ENCODE data around the gene PDGFD. TPM values are rescaled to one million over a fixed set of nuclear protein-coding genes. Genes with fewer than 3 reads are reported as not detected.

PDGFD gene
- polyA plus RNA-seq, 1 donor (not counting 4 experiments of a cell fraction or from before 2014, with no cell fraction given): 0.28 TPM

DNA sequence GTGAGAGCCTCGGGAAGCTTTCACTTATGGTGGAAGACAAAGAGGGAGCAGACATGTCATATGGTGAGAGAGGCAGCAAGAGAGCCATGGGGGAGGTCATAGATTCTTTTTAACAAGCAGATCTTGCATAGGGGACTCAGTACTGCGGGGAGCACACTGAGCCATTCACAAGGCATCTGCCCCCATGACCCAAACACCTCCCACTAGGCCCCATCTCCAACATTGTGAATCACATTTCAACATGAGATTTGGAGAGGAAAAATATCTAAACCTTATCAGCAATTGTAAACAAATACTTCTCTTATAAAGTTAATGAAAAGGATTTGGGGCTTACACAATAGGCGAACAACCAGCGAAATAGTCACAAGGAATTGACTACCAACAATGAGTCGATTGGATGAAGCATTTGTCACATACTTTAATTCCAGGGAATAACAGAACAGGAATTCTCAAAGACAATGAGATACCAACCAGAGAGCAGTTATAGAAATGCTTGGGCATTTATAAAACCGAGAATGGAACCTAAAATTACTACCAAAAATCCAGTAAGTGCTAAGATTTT, 120.2 kb downstream of the PDGFD start:
- Histone ChIP-seq H3K79me2 (ENCODE audit: control insufficient read depth, insufficient read depth, low read length) (no peaks in the 10 kb centered on the region), H4K20me1 (ENCODE audit: control insufficient read depth, extremely low read depth, insufficient read depth, low read length) (no peaks in the 10 kb centered on the region), H3K4me1 (ENCODE audit: control insufficient read depth, extremely low read depth, insufficient read depth, low read length) (no peaks in the 10 kb centered on the region), H3K9me3 (ENCODE audit: control insufficient read depth, low read depth, low read length) (no peaks in the 10 kb centered on the region), H3K27me3 (ENCODE audit: control insufficient read depth, extremely low read depth, insufficient read depth, low read length) (no peaks in the 10 kb centered on the region), H3K36me3 (ENCODE audit: control insufficient read depth in 2 of 2, extremely low read depth in 1 of 2, insufficient read depth in 2 of 2, low read length in 2 of 2) (no peaks in the 10 kb centered on the region), H2AFZ (ENCODE audit: control insufficient read depth, low read length) (no peak overlapping the region), H3K4me2 (ENCODE audit: control insufficient read depth, extremely low read depth, insufficient read depth, low read depth, low read length) (no peak overlapping the region), H3K9me1 (ENCODE audit: control insufficient read depth, extremely low read depth, insufficient read depth, low read length) (no peaks in the 10 kb centered on the region), H3K27ac (ENCODE audit: control insufficient read depth, insufficient read depth, low read length) (no peak overlapping the region), H3K9ac (ENCODE audit: control insufficient read depth, extremely low read depth, insufficient read depth, low read length) (no peak overlapping the region), H3K4me3 (ENCODE audit: control insufficient read depth in 2 of 3, extremely low read depth in 1 of 3, insufficient read depth in 2 of 3, low read depth in 1 of 3, low read length in 3 of 3) (no peak overlapping the region)
- dilution Hi-C loops (cut with MboI; ENCODE audit: extremely low pct_ligation_motif_present, low sequenced_read_pairs): no loop called here
- DNase-seq (ENCODE audit: low read depth, low spot score) (no peak), FAIRE-seq (no peak)
- TF ChIP-seq, protein P1, sequence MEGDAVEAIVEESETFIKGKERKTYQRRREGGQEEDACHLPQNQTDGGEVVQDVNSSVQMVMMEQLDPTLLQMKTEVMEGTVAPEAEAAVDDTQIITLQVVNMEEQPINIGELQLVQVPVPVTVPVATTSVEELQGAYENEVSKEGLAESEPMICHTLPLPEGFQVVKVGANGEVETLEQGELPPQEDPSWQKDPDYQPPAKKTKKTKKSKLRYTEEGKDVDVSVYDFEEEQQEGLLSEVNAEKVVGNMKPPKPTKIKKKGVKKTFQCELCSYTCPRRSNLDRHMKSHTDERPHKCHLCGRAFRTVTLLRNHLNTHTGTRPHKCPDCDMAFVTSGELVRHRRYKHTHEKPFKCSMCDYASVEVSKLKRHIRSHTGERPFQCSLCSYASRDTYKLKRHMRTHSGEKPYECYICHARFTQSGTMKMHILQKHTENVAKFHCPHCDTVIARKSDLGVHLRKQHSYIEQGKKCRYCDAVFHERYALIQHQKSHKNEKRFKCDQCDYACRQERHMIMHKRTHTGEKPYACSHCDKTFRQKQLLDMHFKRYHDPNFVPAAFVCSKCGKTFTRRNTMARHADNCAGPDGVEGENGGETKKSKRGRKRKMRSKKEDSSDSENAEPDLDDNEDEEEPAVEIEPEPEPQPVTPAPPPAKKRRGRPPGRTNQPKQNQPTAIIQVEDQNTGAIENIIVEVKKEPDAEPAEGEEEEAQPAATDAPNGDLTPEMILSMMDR (optimal IDR thresholded peaks at IDR 0.05 in 1 of 3, IDR thresholded peaks at IDR 0.05 in 1 of 3, conservative IDR thresholded peaks at IDR 0.05 in 1 of 3; ENCODE audit: extremely low read depth in 1 of 3, insufficient read depth in 2 of 3, low read length in 3 of 3): no peak
- TF ChIP-seq EZH2 (IDR thresholded peaks at IDR 0.05; ENCODE audit: low read length): no peak

DNA sequence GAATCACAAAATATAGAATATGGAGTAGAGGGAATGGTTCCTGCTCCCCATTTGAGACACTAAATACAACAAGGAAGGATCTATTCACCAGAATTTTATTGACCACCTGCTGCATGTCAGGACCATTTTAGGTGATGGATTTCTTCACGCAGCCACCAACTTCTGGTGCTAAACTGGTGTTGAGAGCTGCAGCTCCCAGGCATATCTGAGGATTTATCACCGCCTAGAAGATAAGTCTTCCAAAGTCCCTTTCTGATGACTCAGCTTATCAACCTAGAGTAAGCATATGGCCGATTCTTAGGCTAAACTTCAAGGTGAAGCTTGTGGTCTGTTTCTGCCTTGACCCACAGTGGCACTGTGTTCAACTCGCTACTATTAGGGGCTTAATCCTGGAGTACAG, 120.8 kb downstream of the PDGFD start:
- DNase-seq (ENCODE audit: low read depth, low spot score) (no peak), FAIRE-seq (no peak)
- H3K4me1 ChIP-seq (ENCODE audit: control insufficient read depth, extremely low read depth, insufficient read depth, low read length): no peaks in the 10 kb centered on the region
- no peaks in the 10 kb centered on the region for H3K36me3 ChIP-seq (ENCODE audit: control insufficient read depth in 2 of 2, extremely low read depth in 1 of 2, insufficient read depth in 2 of 2, low read length in 2 of 2)
- no peak overlapping the region for H3K4me3 ChIP-seq (ENCODE audit: control insufficient read depth in 2 of 3, extremely low read depth in 1 of 3, insufficient read depth in 2 of 3, low read depth in 1 of 3, low read length in 3 of 3)
- H4K20me1 ChIP-seq (ENCODE audit: control insufficient read depth, extremely low read depth, insufficient read depth, low read length): no peaks in the 10 kb centered on the region
- H3K27ac ChIP-seq (ENCODE audit: control insufficient read depth, insufficient read depth, low read length): no peak overlapping the region
- TF ChIP-seq, protein P1 (optimal IDR thresholded peaks at IDR 0.05 in 1 of 3, IDR thresholded peaks at IDR 0.05 in 1 of 3, conservative IDR thresholded peaks at IDR 0.05 in 1 of 3; ENCODE audit: extremely low read depth in 1 of 3, insufficient read depth in 2 of 3, low read length in 3 of 3): no peak
- TF ChIP-seq EZH2 (IDR thresholded peaks at IDR 0.05; ENCODE audit: low read length): no peak
- no peak overlapping the region for H3K4me2 ChIP-seq (ENCODE audit: control insufficient read depth, extremely low read depth, insufficient read depth, low read depth, low read length)
- dilution Hi-C loops (cut with MboI; ENCODE audit: extremely low pct_ligation_motif_present, low sequenced_read_pairs): no loop called here
- no peaks in the 10 kb centered on the region for H3K9me1 ChIP-seq (ENCODE audit: control insufficient read depth, extremely low read depth, insufficient read depth, low read length)
- H3K9ac ChIP-seq (ENCODE audit: control insufficient read depth, extremely low read depth, insufficient read depth, low read length): no peak overlapping the region
- H2AFZ ChIP-seq (ENCODE audit: control insufficient read depth, low read length): no peak overlapping the region
- H3K79me2 ChIP-seq (ENCODE audit: control insufficient read depth, insufficient read depth, low read length): no peaks in the 10 kb centered on the region
- no peaks in the 10 kb centered on the region for H3K27me3 ChIP-seq (ENCODE audit: control insufficient read depth, extremely low read depth, insufficient read depth, low read length)
- no peaks in the 10 kb centered on the region for H3K9me3 ChIP-seq (ENCODE audit: control insufficient read depth, low read depth, low read length)
